ENCODE measurements around the gene RFX7. TPM values are rescaled to one million over a fixed set of nuclear protein-coding genes. Genes with fewer than 3 reads are reported as not detected.
"Not testable (repeated sequence)": the region's sequence is repeated elsewhere in the genome, so short reads cannot be mapped to it uniquely, and the experiment has no call there.

The RFX7 gene
- 7.3 TPM for total RNA-seq

GRCh38 chr15:56243163-56244037 is at the start of gene RFX7:
RFX7 (minus strand) TSS chr15:56243879; CDS start chr15:56243285, 594 bp downstream.
- no peaks in the 10 kb centered on the region for H3K9me3 ChIP-seq (ENCODE audit: control insufficient read depth in 3 of 3, low read length in 3 of 3)
- peak within 1 kb of the TSS; percentile 76 to 86 (median 80) for H3K4me3 ChIP-seq (ENCODE audit: low read length in 3 of 3)
- H3K36me3 ChIP-seq (ENCODE audit: control insufficient read depth in 3 of 3, insufficient read depth in 3 of 3, low read length in 3 of 3) = no peaks in the 10 kb centered on the region
- peak within 1 kb of the TSS; percentile 78 for H3K27ac ChIP-seq (ENCODE audit: low read depth, low read length)
- H3K9ac ChIP-seq (ENCODE audit: low read depth in 1 of 3, low read length in 3 of 3) = peak within 1 kb of the TSS; percentile 65 to 82 (median 78)
- H3K4me1 ChIP-seq (ENCODE audit: control insufficient read depth in 3 of 3, insufficient read depth in 3 of 3, low read length in 3 of 3) = peaks cover 12 to 20% (median 19%) of the 10 kb centered on the region in 3 donors
- H3K27me3 ChIP-seq (ENCODE audit: control insufficient read depth in 3 of 3, insufficient read depth in 3 of 3, low read length in 3 of 3) = no peaks in the 10 kb centered on the region

- Histone ChIP-seq H3K36me3 (ENCODE audit: control insufficient read depth in 3 of 3, insufficient read depth in 3 of 3, low read length in 3 of 3) (no peaks in the 10 kb centered on the region), H3K9ac (ENCODE audit: low read depth in 1 of 3, low read length in 3 of 3) (no peak overlapping the region), H3K4me3 (ENCODE audit: low read length in 3 of 3) (no peak overlapping the region), H3K27me3 (ENCODE audit: control insufficient read depth in 3 of 3, insufficient read depth in 3 of 3, low read length in 3 of 3) (no peaks in the 10 kb centered on the region), H3K9me3 (ENCODE audit: control insufficient read depth in 3 of 3, low read length in 3 of 3) (peaks cover 0 to 6% (median 5%) of the 10 kb centered on the region in 3 donors), H3K4me1 (ENCODE audit: control insufficient read depth in 3 of 3, insufficient read depth in 3 of 3, low read length in 3 of 3) (peaks cover 0 to 3% (median 0%) of the 10 kb centered on the region in 3 donors), H3K27ac (ENCODE audit: low read depth, low read length) (no peak overlapping the region)
Measured at GRCh38 chr15:56292546-56293316, 49.1 kb upstream of the RFX7 start.

DNA sequence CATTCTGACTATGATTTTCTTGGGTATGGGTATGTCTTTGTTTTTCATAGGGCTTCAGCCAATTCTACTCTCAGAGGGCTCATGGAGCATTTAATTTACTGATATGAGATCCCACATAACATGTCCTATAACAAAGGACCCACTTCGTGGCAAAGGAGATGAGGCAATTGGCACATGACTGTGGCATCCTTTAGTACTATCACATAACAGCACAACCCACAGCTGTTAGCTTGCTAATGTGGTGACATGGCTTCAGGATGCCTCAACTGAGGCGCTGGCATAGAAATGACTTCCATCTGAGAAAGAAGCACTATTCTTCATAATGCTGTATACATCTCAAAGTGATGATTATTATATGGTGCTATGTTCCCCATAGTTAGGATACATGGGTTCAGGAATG is 48.1 kb upstream of the RFX7 start:
- Histone ChIP-seq H3K4me3 (ENCODE audit: low read length in 3 of 3) (no peak overlapping the region), H3K36me3 (ENCODE audit: control insufficient read depth in 3 of 3, insufficient read depth in 3 of 3, low read length in 3 of 3) (no peaks in the 10 kb centered on the region), H3K27me3 (ENCODE audit: control insufficient read depth in 3 of 3, insufficient read depth in 3 of 3, low read length in 3 of 3) (no peaks in the 10 kb centered on the region), H3K9ac (ENCODE audit: low read depth in 1 of 3, low read length in 3 of 3) (no peak overlapping the region), H3K9me3 (ENCODE audit: control insufficient read depth in 3 of 3, low read length in 3 of 3) (peaks cover 0 to 6% (median 5%) of the 10 kb centered on the region in 3 donors), H3K4me1 (ENCODE audit: control insufficient read depth in 3 of 3, insufficient read depth in 3 of 3, low read length in 3 of 3) (peaks cover 0 to 3% (median 0%) of the 10 kb centered on the region in 3 donors), H3K27ac (ENCODE audit: low read depth, low read length) (no peak overlapping the region)

DNA sequence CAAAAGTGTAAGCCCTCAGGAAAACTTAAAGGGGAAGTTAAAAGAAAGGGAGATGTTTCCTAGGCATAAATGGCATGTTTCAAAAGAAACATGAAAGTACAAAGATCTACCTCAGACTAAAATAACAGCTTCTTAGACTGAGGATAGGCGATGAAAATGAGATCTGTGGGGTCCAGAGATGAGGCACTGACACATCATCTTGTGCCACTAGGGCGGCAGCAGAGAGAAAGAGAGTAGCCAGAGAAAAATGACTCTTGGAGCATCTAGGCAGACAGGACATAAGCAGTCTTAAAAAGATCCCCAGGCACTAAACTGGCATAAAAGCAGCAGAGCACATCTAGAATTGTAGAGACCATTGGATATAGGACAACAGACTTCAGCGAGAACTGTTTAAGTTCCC is 42.5 kb upstream of the RFX7 start:
- Histone ChIP-seq H3K36me3 (ENCODE audit: control insufficient read depth in 3 of 3, insufficient read depth in 3 of 3, low read length in 3 of 3) (no peaks in the 10 kb centered on the region), H3K4me1 (ENCODE audit: control insufficient read depth in 3 of 3, insufficient read depth in 3 of 3, low read length in 3 of 3) (no peaks in the 10 kb centered on the region), H3K9ac (ENCODE audit: low read depth in 1 of 3, low read length in 3 of 3) (no peak overlapping the region), H3K27ac (ENCODE audit: low read depth, low read length) (no peak overlapping the region), H3K4me3 (ENCODE audit: low read length in 3 of 3) (no peak overlapping the region), H3K27me3 (ENCODE audit: control insufficient read depth in 3 of 3, insufficient read depth in 3 of 3, low read length in 3 of 3) (no peaks in the 10 kb centered on the region), H3K9me3 (ENCODE audit: control insufficient read depth in 3 of 3, low read length in 3 of 3) (peaks cover 0 to 6% (median 5%) of the 10 kb centered on the region in 3 donors)

DNA sequence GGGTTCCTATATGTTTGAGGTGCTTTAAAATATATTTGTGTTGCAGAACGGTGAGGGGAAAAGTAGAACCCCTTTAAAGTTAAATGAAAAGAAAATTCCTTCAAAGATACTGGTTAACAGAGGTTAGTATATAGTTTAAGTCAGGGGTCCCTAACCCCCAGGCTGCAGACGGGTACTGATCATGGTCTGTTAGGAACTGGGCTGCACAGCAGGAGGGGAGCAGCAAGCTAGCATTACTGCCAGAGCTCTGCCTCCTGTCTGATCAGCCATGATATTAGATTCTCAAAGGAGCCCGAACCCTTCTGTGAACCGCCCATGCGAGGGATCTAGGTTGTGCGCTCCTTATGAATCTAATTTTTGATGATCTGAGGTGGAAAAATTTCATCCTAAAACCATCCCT is 37.5 kb upstream of the RFX7 start:
- no peak overlapping the region for H3K27ac ChIP-seq (ENCODE audit: low read depth, low read length)
- H3K4me1 ChIP-seq (ENCODE audit: control insufficient read depth in 3 of 3, insufficient read depth in 3 of 3, low read length in 3 of 3) = no peaks in the 10 kb centered on the region
- H3K36me3 ChIP-seq (ENCODE audit: control insufficient read depth in 3 of 3, insufficient read depth in 3 of 3, low read length in 3 of 3) = no peaks in the 10 kb centered on the region
- no peaks in the 10 kb centered on the region for H3K9me3 ChIP-seq (ENCODE audit: control insufficient read depth in 3 of 3, low read length in 3 of 3)
- no peak overlapping the region for H3K4me3 ChIP-seq (ENCODE audit: low read length in 3 of 3)
- H3K27me3 ChIP-seq (ENCODE audit: control insufficient read depth in 3 of 3, insufficient read depth in 3 of 3, low read length in 3 of 3) = no peaks in the 10 kb centered on the region
- no peak overlapping the region for H3K9ac ChIP-seq (ENCODE audit: low read depth in 1 of 3, low read length in 3 of 3)

DNA sequence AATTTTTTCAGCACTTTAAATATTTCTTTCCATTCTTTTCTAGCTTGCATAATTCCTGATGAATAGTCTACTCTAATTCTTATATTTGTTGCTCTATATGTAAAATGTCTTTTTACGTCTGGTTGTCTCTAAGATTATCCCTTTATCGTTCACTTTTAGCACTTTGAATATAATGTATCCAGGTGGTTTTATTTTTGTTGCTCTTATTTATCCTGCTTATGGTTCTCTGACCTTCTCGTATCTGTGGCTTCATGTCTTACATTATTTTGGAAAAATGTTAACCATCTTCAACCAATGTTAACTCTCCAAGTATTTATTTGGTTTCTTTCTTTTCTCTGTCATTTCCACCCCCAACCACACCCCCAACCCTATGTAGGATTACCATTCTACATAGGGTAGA is 30.0 kb upstream of the RFX7 start:
- no peaks in the 10 kb centered on the region for H3K36me3 ChIP-seq (ENCODE audit: control insufficient read depth in 3 of 3, insufficient read depth in 3 of 3, low read length in 3 of 3)
- H3K4me3 ChIP-seq (ENCODE audit: low read length in 3 of 3) = no peak overlapping the region
- no peaks in the 10 kb centered on the region for H3K27me3 ChIP-seq (ENCODE audit: control insufficient read depth in 3 of 3, insufficient read depth in 3 of 3, low read length in 3 of 3)
- no peaks in the 10 kb centered on the region for H3K4me1 ChIP-seq (ENCODE audit: control insufficient read depth in 3 of 3, insufficient read depth in 3 of 3, low read length in 3 of 3)
- no peaks in the 10 kb centered on the region for H3K9me3 ChIP-seq (ENCODE audit: control insufficient read depth in 3 of 3, low read length in 3 of 3)
- no peak overlapping the region for H3K9ac ChIP-seq (ENCODE audit: low read depth in 1 of 3, low read length in 3 of 3)
- no peak overlapping the region for H3K27ac ChIP-seq (ENCODE audit: low read depth, low read length)

- Histone ChIP-seq H3K27me3 (ENCODE audit: control insufficient read depth in 3 of 3, insufficient read depth in 3 of 3, low read length in 3 of 3) (no peaks in the 10 kb centered on the region), H3K4me1 (ENCODE audit: control insufficient read depth in 3 of 3, insufficient read depth in 3 of 3, low read length in 3 of 3) (no peaks in the 10 kb centered on the region), H3K9ac (ENCODE audit: low read depth in 1 of 3, low read length in 3 of 3) (no peak overlapping the region), H3K36me3 (ENCODE audit: control insufficient read depth in 3 of 3, insufficient read depth in 3 of 3, low read length in 3 of 3) (no peaks in the 10 kb centered on the region), H3K4me3 (ENCODE audit: low read length in 3 of 3) (no peak overlapping the region), H3K27ac (ENCODE audit: low read depth, low read length) (no peak overlapping the region), H3K9me3 (ENCODE audit: control insufficient read depth in 3 of 3, low read length in 3 of 3) (no peaks in the 10 kb centered on the region)
Measured at GRCh38 chr15:56272454-56272853, 28.8 kb upstream of the RFX7 start.

GRCh38 chr15:56266465-56266864 is 22.8 kb upstream of the RFX7 start:
- H3K4me1 ChIP-seq (ENCODE audit: control insufficient read depth in 3 of 3, insufficient read depth in 3 of 3, low read length in 3 of 3); H3K9me3 ChIP-seq (ENCODE audit: control insufficient read depth in 3 of 3, low read length in 3 of 3); H3K4me3 ChIP-seq (ENCODE audit: low read length in 3 of 3); H3K36me3 ChIP-seq (ENCODE audit: control insufficient read depth in 3 of 3, insufficient read depth in 3 of 3, low read length in 3 of 3); H3K9ac ChIP-seq (ENCODE audit: low read depth in 1 of 3, low read length in 3 of 3); H3K27me3 ChIP-seq (ENCODE audit: control insufficient read depth in 3 of 3, insufficient read depth in 3 of 3, low read length in 3 of 3); H3K27ac ChIP-seq (ENCODE audit: low read depth, low read length): not testable (repeated sequence)

- Histone ChIP-seq H3K9ac (ENCODE audit: low read depth in 1 of 3, low read length in 3 of 3) (no peak overlapping the region), H3K4me3 (ENCODE audit: low read length in 3 of 3) (no peak overlapping the region)
Measured at GRCh38 chr15:56261854-56262509, 18.3 kb upstream of the RFX7 start.

More at GRCh38 chr15:56261854-56262509, 18.3 kb upstream of the RFX7 start:
- peaks cover 0 to 4% (median 2%) of the 10 kb centered on the region in 3 donors for H3K9me3 ChIP-seq (ENCODE audit: control insufficient read depth in 3 of 3, low read length in 3 of 3)
- H3K4me1 ChIP-seq (ENCODE audit: control insufficient read depth in 3 of 3, insufficient read depth in 3 of 3, low read length in 3 of 3) = peaks cover 0 to 3% (median 0%) of the 10 kb centered on the region in 3 donors
- no peaks in the 10 kb centered on the region for H3K27me3 ChIP-seq (ENCODE audit: control insufficient read depth in 3 of 3, insufficient read depth in 3 of 3, low read length in 3 of 3)
- H3K27ac ChIP-seq (ENCODE audit: low read depth, low read length) = no peak overlapping the region
- no peaks in the 10 kb centered on the region for H3K36me3 ChIP-seq (ENCODE audit: control insufficient read depth in 3 of 3, insufficient read depth in 3 of 3, low read length in 3 of 3)
